ENCODE data around the gene HSPA4. TPM values are rescaled to one million over a fixed set of nuclear protein-coding genes. Genes with fewer than 3 reads are reported as not detected.
"Not testable (repeated sequence)": the region's sequence is repeated elsewhere in the genome, so short reads cannot be mapped to it uniquely, and the experiment has no call there.

The HSPA4 gene
- 10 to 100 TPM; 21.8 to 26.2 TPM for total RNA-seq

- ATAC-seq (peak; percentile 96), DNase-seq (peak; percentile 99)
- Histone ChIP-seq H3K36me3 (replicated peaks in 1 of 2; ENCODE audit: insufficient read depth in 1 of 2, low read depth in 2 of 2) (no peaks in the 10 kb centered on the region), H3K27me3 (no peaks in the 10 kb centered on the region), H3K4me1 (peaks cover 37% of the 10 kb centered on the region), H3K27ac (peak within 1 kb of the TSS; percentile 97 to 99 (median 98)), H3K9me3 (no peaks in the 10 kb centered on the region), H3K4me3 (peak within 1 kb of the TSS; percentile 85 to 88)
- intact Hi-C loops (cut with DNase I): no loop called here
- 0% methylated on average over 7 to 68 of the region's 68 CpGs for WGBS, 2 donors
- TF ChIP-seq, protein P1, sequence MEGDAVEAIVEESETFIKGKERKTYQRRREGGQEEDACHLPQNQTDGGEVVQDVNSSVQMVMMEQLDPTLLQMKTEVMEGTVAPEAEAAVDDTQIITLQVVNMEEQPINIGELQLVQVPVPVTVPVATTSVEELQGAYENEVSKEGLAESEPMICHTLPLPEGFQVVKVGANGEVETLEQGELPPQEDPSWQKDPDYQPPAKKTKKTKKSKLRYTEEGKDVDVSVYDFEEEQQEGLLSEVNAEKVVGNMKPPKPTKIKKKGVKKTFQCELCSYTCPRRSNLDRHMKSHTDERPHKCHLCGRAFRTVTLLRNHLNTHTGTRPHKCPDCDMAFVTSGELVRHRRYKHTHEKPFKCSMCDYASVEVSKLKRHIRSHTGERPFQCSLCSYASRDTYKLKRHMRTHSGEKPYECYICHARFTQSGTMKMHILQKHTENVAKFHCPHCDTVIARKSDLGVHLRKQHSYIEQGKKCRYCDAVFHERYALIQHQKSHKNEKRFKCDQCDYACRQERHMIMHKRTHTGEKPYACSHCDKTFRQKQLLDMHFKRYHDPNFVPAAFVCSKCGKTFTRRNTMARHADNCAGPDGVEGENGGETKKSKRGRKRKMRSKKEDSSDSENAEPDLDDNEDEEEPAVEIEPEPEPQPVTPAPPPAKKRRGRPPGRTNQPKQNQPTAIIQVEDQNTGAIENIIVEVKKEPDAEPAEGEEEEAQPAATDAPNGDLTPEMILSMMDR (IDR thresholded peaks at IDR 0.05): peak in 2 of 7 experiments; percentile 3 to 18
- TF ChIP-seq POLR2A (IDR thresholded peaks at IDR 0.05): peak; percentile 92 to 98 (median 98)
Observed at GRCh38 chr5:133051542-133052316, at the start of gene HSPA4. TSS of gene HSPA4 (plus strand) at chr5:133052013. CDS start at chr5:133052251, 238 bp downstream.

DNA sequence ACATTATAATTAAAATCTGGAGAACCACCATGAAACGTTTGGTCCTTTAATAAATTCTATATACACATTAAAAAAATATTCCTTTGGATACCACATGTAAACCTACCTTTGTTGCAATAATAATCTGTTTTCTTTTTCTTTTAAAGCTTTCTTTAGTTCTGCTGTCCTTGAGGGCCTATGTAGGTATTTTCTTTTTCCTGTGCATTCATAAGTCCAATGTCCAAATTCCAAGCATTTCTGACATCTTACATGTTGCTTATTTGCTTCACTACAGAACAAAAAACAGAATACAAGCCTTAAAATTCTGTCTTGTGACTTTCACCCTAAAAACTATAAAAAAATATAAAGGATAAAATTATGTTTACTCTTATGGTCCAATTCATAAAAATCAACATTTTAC, 45.2 kb upstream of the HSPA4 start:
- H3K36me3 ChIP-seq (replicated peaks in 1 of 2; ENCODE audit: insufficient read depth in 1 of 2, low read depth in 2 of 2): peaks cover 0 to 9% of the 10 kb centered on the region in 2 donors
- H3K4me3 ChIP-seq: no peak overlapping the region
- ATAC-seq (no peak), DNase-seq (no peak)
- H3K4me1 ChIP-seq: no peaks in the 10 kb centered on the region
- no peaks in the 10 kb centered on the region for H3K9me3 ChIP-seq
- H3K27me3 ChIP-seq: no peaks in the 10 kb centered on the region
- 39 to 49% methylated on average over 1 of the region's 1 CpG for WGBS, 2 donors
- no peak overlapping the region for H3K27ac ChIP-seq
- no peak for TF ChIP-seq POLR2A (IDR thresholded peaks at IDR 0.05)
- TF ChIP-seq, protein P1 (IDR thresholded peaks at IDR 0.05): no peak
- intact Hi-C loops (cut with DNase I): no loop called here

- ATAC-seq; DNase-seq; H3K27ac ChIP-seq; H3K36me3 ChIP-seq (replicated peaks in 1 of 2; ENCODE audit: insufficient read depth in 1 of 2, low read depth in 2 of 2); H3K27me3 ChIP-seq; H3K9me3 ChIP-seq; intact Hi-C loops (cut with DNase I); H3K4me1 ChIP-seq; H3K4me3 ChIP-seq: not testable (repeated sequence)
- WGBS, 2 donors: 77 to 80% methylated on average over 6 of the region's 6 CpGs
Observed at GRCh38 chr5:133008455-133008854, 43.4 kb upstream of the HSPA4 start.

DNA sequence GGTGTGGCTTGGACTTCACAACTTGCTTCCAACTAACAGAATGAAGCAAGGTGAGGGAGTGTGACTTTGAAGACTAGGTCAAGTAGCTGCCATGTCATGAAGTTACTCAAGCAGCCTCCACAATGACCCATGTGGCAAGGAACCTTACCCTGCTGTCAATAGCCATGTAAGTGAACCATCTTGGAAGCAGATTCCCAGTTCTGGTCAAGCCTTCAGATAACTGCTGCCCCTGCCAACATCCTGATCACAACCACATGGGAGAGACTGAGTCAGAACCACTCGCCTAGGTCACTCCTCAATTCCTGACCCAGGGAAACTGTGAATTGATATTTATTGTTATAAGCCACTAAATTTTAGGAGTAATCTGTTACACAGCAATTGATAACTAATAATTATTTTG, 36.3 kb upstream of the HSPA4 start:
- Histone ChIP-seq H3K9me3 (no peaks in the 10 kb centered on the region), H3K4me3 (no peak overlapping the region), H3K36me3 (replicated peaks in 1 of 2; ENCODE audit: insufficient read depth in 1 of 2, low read depth in 2 of 2) (no peaks in the 10 kb centered on the region), H3K27me3 (no peaks in the 10 kb centered on the region), H3K27ac (peak overlapping the region in 1 of 4 donors; percentile 79), H3K4me1 (peaks cover 21% of the 10 kb centered on the region)
- DNase-seq: no peak
- TF ChIP-seq, protein P1 (IDR thresholded peaks at IDR 0.05): no peak
- no peak for TF ChIP-seq POLR2A (IDR thresholded peaks at IDR 0.05)
- 94 to 100% methylated on average over 1 of the region's 1 CpG for WGBS, 2 donors
- intact Hi-C loops (cut with DNase I): no loop called here
- ATAC-seq: no peak

GRCh38 chr5:133017964-133018363, 33.8 kb upstream of the HSPA4 start:
- Histone ChIP-seq H3K4me3 (no peak overlapping the region), H3K36me3 (replicated peaks in 1 of 2; ENCODE audit: insufficient read depth in 1 of 2, low read depth in 2 of 2) (peaks cover 0 to 2% of the 10 kb centered on the region in 2 donors), H3K4me1 (peaks cover 21% of the 10 kb centered on the region), H3K9me3 (no peaks in the 10 kb centered on the region), H3K27ac (peak overlapping the region in 3 of 4 donors; percentile 10 to 89 (median 79)), H3K27me3 (no peaks in the 10 kb centered on the region)
- ATAC-seq (no peak), DNase-seq (peak in 1 of 4 donors; percentile 17)
- no peak for TF ChIP-seq POLR2A (IDR thresholded peaks at IDR 0.05)
- TF ChIP-seq, protein P1 (IDR thresholded peaks at IDR 0.05): no peak
- 44 to 75% methylated on average over 4 of the region's 4 CpGs for WGBS, 2 donors
- intact Hi-C loops (cut with DNase I): no loop called here

DNA sequence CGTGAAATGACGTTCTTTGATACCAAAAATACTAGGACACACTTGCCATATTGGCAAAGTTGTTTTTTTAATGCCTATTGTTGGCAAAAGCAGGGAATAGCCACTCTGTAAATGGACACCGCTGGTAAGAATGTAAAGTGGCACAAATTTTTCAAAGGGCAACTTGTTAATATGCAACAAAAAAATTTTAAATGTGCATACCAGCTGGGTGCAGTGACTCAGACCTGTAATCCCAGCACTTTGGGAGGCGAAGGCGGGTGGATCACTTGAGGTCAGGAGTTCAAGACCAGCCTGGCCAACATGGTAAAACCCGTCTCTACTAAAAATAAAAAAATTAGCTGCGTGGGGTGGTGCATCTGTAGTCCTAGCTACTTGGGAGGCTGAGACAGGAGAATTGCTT, 32.3 kb upstream of the HSPA4 start:
- DNase-seq; H3K9me3 ChIP-seq; H3K4me3 ChIP-seq; H3K27ac ChIP-seq; H3K27me3 ChIP-seq; ATAC-seq; H3K36me3 ChIP-seq (replicated peaks in 1 of 2; ENCODE audit: insufficient read depth in 1 of 2, low read depth in 2 of 2); intact Hi-C loops (cut with DNase I): not testable (repeated sequence)
- H3K4me1 ChIP-seq: peaks cover 21% of the 10 kb centered on the region
- WGBS, 2 donors: 94 to 98% methylated on average over 7 of the region's 7 CpGs
